ENCODE results near the gene ARPC4. TPM values are rescaled to one million over a fixed set of nuclear protein-coding genes. Genes with fewer than 3 reads are reported as not detected.
"Not testable (repeated sequence)": the region's sequence is repeated elsewhere in the genome, so short reads cannot be mapped to it uniquely, and the experiment has no call there.

Gene ARPC4
- total RNA-seq, 4 donors from 2014 or later, result 129 to 191 (median 164) TPM

GRCh38 chr3:9852528-9852927 lies 59.6 kb downstream of the ARPC4 start:
- Histone ChIP-seq H3K36me3 (no peaks in the 10 kb centered on the region), H3K27me3 (no peaks in the 10 kb centered on the region), H3K4me3 (no peak overlapping the region), H3K27ac (replicated peaks in 1 of 4) (no peak overlapping the region), H3K9me3 (no peaks in the 10 kb centered on the region), H3K4me1 (no peaks in the 10 kb centered on the region)
- no peak for TF ChIP-seq EP300 (IDR thresholded peaks at IDR 0.05)
- TF ChIP-seq CTCF (IDR thresholded peaks at IDR 0.05), result no peak
- no peak for TF ChIP-seq POLR2AphosphoS5 (IDR thresholded peaks at IDR 0.05)
- no peak for TF ChIP-seq POLR2A (IDR thresholded peaks at IDR 0.05; ENCODE audit: low read depth)
- no peak for DNase-seq (ENCODE audit: extremely low spot score)
- intact Hi-C loops (cut with DNase I), result no loop called here
- 92% methylated on average over 6 of the region's 6 CpGs for WGBS

DNA sequence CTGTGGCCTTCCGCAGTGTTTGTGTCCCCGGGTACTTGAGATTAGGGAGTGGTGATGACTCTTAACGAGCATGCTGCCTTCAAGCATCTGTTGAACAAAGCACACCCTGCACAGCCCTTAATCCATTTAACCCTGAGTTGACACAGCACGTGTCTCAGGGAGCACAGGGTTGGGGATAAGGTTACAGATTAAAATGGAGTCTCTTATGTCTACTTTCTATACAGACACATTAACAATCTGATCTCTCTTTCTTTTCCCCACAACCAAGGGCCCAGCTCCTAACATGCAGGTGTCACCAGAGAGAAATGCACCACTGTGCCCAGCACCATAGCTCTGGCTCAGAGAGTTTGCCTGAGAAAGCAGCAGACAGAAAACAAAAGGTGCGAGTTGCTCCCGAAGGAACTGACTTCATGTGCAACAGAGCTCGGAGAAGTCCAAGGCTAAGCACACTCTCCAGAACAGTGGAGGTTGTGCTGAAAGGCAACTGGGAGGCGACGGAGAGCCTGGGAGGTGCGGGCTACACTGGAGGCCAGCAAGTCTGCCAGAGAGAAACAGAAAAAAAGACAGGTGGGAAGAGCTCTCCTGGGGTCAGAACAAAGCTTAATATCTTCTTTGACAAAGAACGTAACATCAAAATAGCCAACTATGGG lies 61.5 kb downstream of the ARPC4 start:
- DNase-seq (ENCODE audit: extremely low spot score); H3K27me3 ChIP-seq: not testable (repeated sequence)
- WGBS, result 82% methylated on average over 11 of the region's 11 CpGs

GRCh38 chr3:9855594-9855993 lies 62.7 kb downstream of the ARPC4 start:
- H3K4me3 ChIP-seq, result no peak overlapping the region
- TF ChIP-seq POLR2AphosphoS5 (IDR thresholded peaks at IDR 0.05), result no peak
- TF ChIP-seq CTCF (IDR thresholded peaks at IDR 0.05), result no peak
- no peak for TF ChIP-seq POLR2A (IDR thresholded peaks at IDR 0.05; ENCODE audit: low read depth)
- TF ChIP-seq EP300 (IDR thresholded peaks at IDR 0.05), result no peak
- H3K9me3 ChIP-seq, result no peaks in the 10 kb centered on the region
- 100% methylated on average over 1 of the region's 3 CpGs for WGBS
- intact Hi-C loops (cut with DNase I), result no loop called here
- no peak overlapping the region for H3K27ac ChIP-seq (replicated peaks in 1 of 4)
- DNase-seq (ENCODE audit: extremely low spot score), result no peak
- H3K36me3 ChIP-seq, result no peaks in the 10 kb centered on the region
- no peaks in the 10 kb centered on the region for H3K27me3 ChIP-seq
- no peaks in the 10 kb centered on the region for H3K4me1 ChIP-seq

More for the DNA sequence above, 61.5 kb downstream of the ARPC4 start:
- H3K36me3 ChIP-seq; H3K27ac ChIP-seq (replicated peaks in 1 of 4); intact Hi-C loops (cut with DNase I); H3K4me1 ChIP-seq; H3K9me3 ChIP-seq; H3K4me3 ChIP-seq: not testable (repeated sequence)

Other genes starting within 250 kb of the ARPC4 start
- gene LHFPL4, start 239.3 kb upstream of the ARPC4 start, total RNA-seq, result under 1 TPM in 3 of 4 donors, not detected in 1; 0.13 to 0.17 (median 0.17) TPM
- 10 to 100 TPM; 14.1 to 27.3 (median 21.1) TPM for gene MTMR14, start 143.6 kb upstream of the ARPC4 start, total RNA-seq
- gene CPNE9, start 89.2 kb upstream of the ARPC4 start, total RNA-seq, result under 1 TPM in 2 of 4 donors, not detected in 2; 0.33 to 0.42 TPM
- gene BRPF1, start 61.3 kb upstream of the ARPC4 start, total RNA-seq, result 10 to 100 TPM; 16.2 to 23.3 (median 21.1) TPM
- gene OGG1, start 43.1 kb upstream of the ARPC4 start, total RNA-seq, result 10 to 100 TPM; 18.6 to 28.3 (median 24.9) TPM
- 10 to 100 TPM; 53.6 to 78.9 (median 70.2) TPM for gene CAMK1, start 23.1 kb upstream of the ARPC4 start, total RNA-seq
- 10 to 100 TPM; 64.4 to 80.9 (median 74.6) TPM for gene TADA3, start 609 bp upstream of the ARPC4 start, total RNA-seq
- 10 to 100 TPM; 15.5 to 56.5 (median 25.6) TPM for gene TTLL3, start 17.2 kb downstream of the ARPC4 start, total RNA-seq
- gene RPUSD3, start 50.9 kb downstream of the ARPC4 start, total RNA-seq, result 10 to 100 TPM; 33.0 to 48.1 (median 45.0) TPM
- gene CIDEC, start 87.2 kb downstream of the ARPC4 start, total RNA-seq, result 1 to 10 TPM in 2 of 4 donors, under 1 TPM in 2; 0.78 to 2.4 (median 1.0) TPM
- gene JAGN1, start 97.5 kb downstream of the ARPC4 start, total RNA-seq, result 10 to 100 TPM; 17.9 to 39.8 (median 26.4) TPM
- gene IL17RE, start 109.8 kb downstream of the ARPC4 start, total RNA-seq, result 1 to 10 TPM in 3 of 4 donors, under 1 TPM in 1; 0.99 to 1.7 (median 1.2) TPM
- 10 to 100 TPM; 40.3 to 60.4 (median 51.3) TPM for gene IL17RC, start 124.0 kb downstream of the ARPC4 start, total RNA-seq
- gene CRELD1, start 140.8 kb downstream of the ARPC4 start, total RNA-seq, result 10 to 100 TPM; 38.6 to 62.9 (median 52.0) TPM
- gene PRRT3, start 159.3 kb downstream of the ARPC4 start, total RNA-seq, result 1 to 10 TPM in 3 of 4 donors, under 1 TPM in 1; 0.83 to 2.5 (median 2.0) TPM
- 10 to 100 TPM; 36.5 to 72.6 (median 56.1) TPM for gene EMC3, start 193.8 kb downstream of the ARPC4 start, total RNA-seq
- 1 to 10 TPM in 2 of 4 donors, under 1 TPM in 2; 0.52 to 2.3 (median 1.1) TPM for gene FANCD2, start 233.4 kb downstream of the ARPC4 start, total RNA-seq

Measured in esophagus muscularis mucosa (tissue), 4 donors.